K562 (cell line): ENCODE measurements around the gene ZNF77. TPM values are rescaled to one million over a fixed set of nuclear protein-coding genes. Genes with fewer than 3 reads are reported as not detected.

Source experiments
- ATAC-seq: fragments of 200-7000 bp; cut with Tn5 transposase; 3 replicates; pipeline ENCODE4 v1.9.1; 2020; ENCODE audit warnings: moderate library complexity
- BruUV-seq: library from RNA; stranded (reverse); fragments of 400-500 nt; replicated peaks from 2 replicates; lab custom pipeline; 2021; lab: Mats Ljungman, UMichigan
- CTCF ChIA-PET: fragments of 300-600 bp; formaldehyde crosslinking; extraction: SDS; loops from one replicate; lab custom pipeline; 2021; ENCODE audit warnings: low intra/inter-chr PET ratio; lab: Yijun Ruan, JAX
- POLR2A ChIA-PET: fragments of 300-600, 350-650 bp; sonication (Branson Sonifier 250); formaldehyde crosslinking; extraction: SDS; loops from one replicate; lab custom pipeline; 2021; ENCODE audit warnings: antibody characterized with exemption, inconsistent platforms; lab: Yijun Ruan, JAX
- DNase-seq, 4 experiments: peaks; one replicate each; pipeline versions ENCODE4 v3.0.0 to v3.0.0-alpha.2; 2011 to 2018; ENCODE audit warnings: low spot score in 3 of 4, mixed read lengths in 3 of 4; ENCODE audit errors: extremely low read depth in 1 of 4
- FAIRE-seq: peaks from 2 replicates; lab custom pipeline; 2011; peaks lifted over from hg19 to GRCh38; lab: Jason Lieb, UNC
- H2AFZ ChIP-seq: 2 replicates; pipeline ENCODE4 v1.6.0; 2011; ENCODE audit warnings: low read depth, low read length, control low read depth, inconsistent platforms
- H3K27ac ChIP-seq: fragments of 200-600 bp; 3 replicates; pipeline ENCODE4 v1.8.0; 2011; ENCODE audit warnings: low read depth, mild to moderate bottlenecking, control low read depth, inconsistent platforms, low read length, moderate library complexity, mixed read lengths; ENCODE audit errors: extremely low read depth
- H3K27me3 ChIP-seq, 2 experiments: fragments of 300-600 bp in 1 of 2; 2 replicates in 1 of 2; 3 replicates in 1 of 2; pipeline versions ENCODE4 v1.6.0 to v1.8.0; 2011; ENCODE audit warnings: inconsistent platforms in 2 of 2, low read length in 2 of 2, mild to moderate bottlenecking in 1 of 2, mixed read lengths in 1 of 2, moderate library complexity in 1 of 2; ENCODE audit not compliant: control insufficient read depth in 2 of 2, insufficient read depth in 2 of 2
- H3K36me3 ChIP-seq: fragments of 300-600 bp; 3 replicates; pipeline ENCODE4 v1.8.0; 2011; ENCODE audit warnings: mild to moderate bottlenecking, low read length, inconsistent platforms; ENCODE audit not compliant: control insufficient read depth, insufficient read depth
- H3K4me1 ChIP-seq, 2 experiments: fragments of 200-600 bp in 1 of 2; replicated peaks in 1 of 2; 2 replicates in 1 of 2; 3 replicates in 1 of 2; pipeline versions ENCODE4 v1.5.1 to v1.8.0; 2011; ENCODE audit warnings: inconsistent platforms in 2 of 2, low read length in 2 of 2, mild to moderate bottlenecking in 1 of 2, mixed read lengths in 1 of 2, moderate library complexity in 1 of 2; ENCODE audit not compliant: control insufficient read depth in 2 of 2, insufficient read depth in 2 of 2
- H3K4me2 ChIP-seq: 2 replicates; pipeline ENCODE4 v1.6.1; 2011; ENCODE audit warnings: low read length, control low read depth, inconsistent platforms, mixed read lengths; ENCODE audit not compliant: insufficient read depth
- H3K4me3 ChIP-seq: fragments of 200-600 bp; sonication (generic), shearing (Covaris generic); 2 replicates; pipeline ENCODE4 v1.5.1; 2016; ENCODE audit warnings: control low read depth, inconsistent platforms
- H3K79me2 ChIP-seq: fragments of 200-600 bp; 3 replicates; pipeline ENCODE4 v1.8.0; 2011; ENCODE audit warnings: low read length, inconsistent platforms; ENCODE audit not compliant: control insufficient read depth, insufficient read depth
- H3K9ac ChIP-seq, 2 experiments: 2 replicates each; pipeline versions ENCODE4 v1.6.0 to v1.6.1; 2011; ENCODE audit warnings: low read depth in 2 of 2, low read length in 2 of 2, control low read depth in 1 of 2, inconsistent platforms in 1 of 2, mild to moderate bottlenecking in 1 of 2, mixed read lengths in 1 of 2; ENCODE audit not compliant: insufficient read depth in 1 of 2
- H3K9me1 ChIP-seq: one replicate; pipeline ENCODE4 v1.6.0; 2011; ENCODE audit warnings: inconsistent platforms, mild to moderate bottlenecking, low read length, moderate library complexity; ENCODE audit not compliant: control insufficient read depth, insufficient read depth
- H3K9me3 ChIP-seq: replicated peaks from 2 replicates; pipeline ENCODE4 v1.5.1; 2011; ENCODE audit warnings: low read depth, low read length, inconsistent platforms; ENCODE audit not compliant: control insufficient read depth, insufficient read depth
- H4K20me1 ChIP-seq: replicated peaks from 2 replicates; pipeline ENCODE4 v1.6.1; 2011; ENCODE audit warnings: low read length, inconsistent platforms, mixed read lengths; ENCODE audit not compliant: control insufficient read depth, insufficient read depth
- DNMT1 ChIP-seq: fragments of 450-650 bp; IDR thresholded peaks from 2 replicates; pipeline ENCODE4 v1.6.1; 2016; ENCODE audit warnings: antibody characterized with exemption, mild to moderate bottlenecking
- ELF1 ChIP-seq: fragments of 200-800 bp; sonication (Bioruptor generic); IDR thresholded peaks from 2 replicates; pipeline ENCODE4 v1.6.1; 2016; ENCODE audit warnings: missing genetic modification characterization, missing compliant biosample characterization
- FOXJ2 ChIP-seq: fragments of 200-800 bp; sonication (Bioruptor generic); IDR thresholded peaks from 2 replicates; pipeline ENCODE4 v1.6.1; 2016; ENCODE audit warnings: missing genetic modification characterization, missing compliant biosample characterization
- KDM2B ChIP-seq: fragments of 250-450 bp; sonication (Bioruptor Pico); IDR thresholded peaks from 2 replicates; pipeline ENCODE4 v1.8.0; 2021; ENCODE audit warnings: mild to moderate bottlenecking, moderate library complexity
- MYNN ChIP-seq, 2 experiments: sonication (generic); formaldehyde crosslinking in 1 of 2; IDR thresholded peaks; 2 replicates each; pipeline versions ENCODE4 v1.5.0 to v1.6.1; 2016 to 2020; ENCODE audit warnings: antibody characterized with exemption in 1 of 2, missing genetic modification reagents in 1 of 2
- SMARCE1 ChIP-seq: fragments of 450-650 bp; IDR thresholded peaks from 2 replicates; pipeline ENCODE4 v1.7.1; 2016; ENCODE audit warnings: mild to moderate bottlenecking
- TAF1 ChIP-seq: IDR thresholded peaks from 2 replicates; pipeline ENCODE4 v1.6.1; 2011; ENCODE audit warnings: mild to moderate bottlenecking, low read length, moderate library complexity; ENCODE audit not compliant: insufficient read depth, control insufficient read depth, severe bottlenecking; ENCODE audit errors: extremely low read depth
- TEAD2 ChIP-seq: fragments of 450-650 bp; IDR thresholded peaks from 2 replicates; pipeline ENCODE4 v1.6.1; 2016; ENCODE audit warnings: missing genetic modification characterization, control low read depth, missing compliant biosample characterization
- ZEB2 ChIP-seq: fragments of 450-650 bp; IDR thresholded peaks from 2 replicates; pipeline ENCODE4 v1.6.1; 2016
- ZKSCAN3 ChIP-seq: fragments of 250-450 bp; sonication (Bioruptor Pico); IDR thresholded peaks from 2 replicates; pipeline ENCODE4 v1.4.0; 2020
- ZNF212 ChIP-seq: fragments of 450-650 bp; formaldehyde crosslinking; IDR thresholded peaks from 2 replicates; pipeline ENCODE4 v1.4.0; 2020; ENCODE audit warnings: mild to moderate bottlenecking
- ZNF785 ChIP-seq: fragments of 250-450 bp; sonication (Bioruptor Pico); IDR thresholded peaks from 2 replicates; pipeline ENCODE4 v1.4.0; 2020; ENCODE audit warnings: mild to moderate bottlenecking
- WGBS: fragments of 100-300 bp; shearing (Covaris generic); methylation state at CpG from one replicate; pipeline ENCODE4 v1.1.6; 2016; ENCODE audit warnings: low coverage, mixed read lengths; ENCODE audit not compliant: insufficient coverage; ENCODE audit errors: missing lambda C conversion rate; 5-methylcytosine and 5-hydroxymethylcytosine counted together
- in situ Hi-C: fragments of 300-500 bp; cut with MboI; formaldehyde crosslinking; loops from 4 replicates; pipeline ENCODE4 v1.15.0; 2018; ENCODE audit warnings: inconsistent platforms, mixed read lengths
- intact Hi-C: fragments of 100-400 bp; cut with micrococcal nuclease; formaldehyde crosslinking; loops from 2 replicates; pipeline ENCODE4 v1.14.2; 2022
- polyA plus RNA-seq, 8 experiments: library from polyadenylated mRNA; depleted of rRNA in 4 of 8; stranded (reverse) in 5 of 8; unstranded in 3 of 8; fragments of >200 nt; fragmentation: Nextera tagmentation in 2 of 8; fragmentation: Illumina TruSeq in 1 of 8; extraction: Ambion mirVana in 2 of 8; extraction: Trizol in 1 of 8; gene quantifications; 2 replicates each; pipeline versions ENCODE4 v1.2.1 to v1.2.3, GENCODE V29; 2011 to 2014; ENCODE audit warnings: inconsistent platforms in 1 of 8, missing spikeins in 1 of 8
- total RNA-seq, 7 experiments: library from RNA; depleted of rRNA in 6 of 7; stranded (reverse); fragments of >200 nt in 6 of 7; fragmentation: Illumina TruSeq in 2 of 7; extraction: Trizol in 2 of 7; gene quantifications; 2 replicates each; pipeline versions ENCODE4 v1.2.1 to v1.2.3, GENCODE V29; 2011 to 2021; ENCODE audit warnings: low replicate concordance in 1 of 7
- TF ChIP-seq, protein P1 (sequence below), 3 experiments: fragments of 200-800 bp in 1 of 3; fragments of 250-450 bp in 1 of 3; fragments of 450-650 bp in 1 of 3; sonication (Bioruptor Pico) in 1 of 3; sonication (Bioruptor generic) in 1 of 3; formaldehyde crosslinking in 1 of 3; IDR thresholded peaks; 2 replicates each; pipeline versions ENCODE4 v1.6.1 to v1.8.0; 2016 to 2022; ENCODE audit warnings: mild to moderate bottlenecking in 2 of 3, missing genetic modification characterization in 2 of 3, missing compliant biosample characterization in 1 of 3, moderate library complexity in 1 of 3
- TF ChIP-seq, protein P2 (sequence below), 2 experiments: fragments of 450-650 bp; IDR thresholded peaks; 2 replicates each; pipeline ENCODE4 v1.6.1; 2018; ENCODE audit warnings: mild to moderate bottlenecking in 2 of 2, low read depth in 1 of 2; ENCODE audit not compliant: partially characterized antibody in 2 of 2

Gene ZNF77
- total and polyA plus RNA-seq, 9 of the 15 experiments (the other 6 are each of a cell fraction or from before 2014, with no cell fraction given): 4.3 to 14.5 (median 7.7) TPM

DNA sequence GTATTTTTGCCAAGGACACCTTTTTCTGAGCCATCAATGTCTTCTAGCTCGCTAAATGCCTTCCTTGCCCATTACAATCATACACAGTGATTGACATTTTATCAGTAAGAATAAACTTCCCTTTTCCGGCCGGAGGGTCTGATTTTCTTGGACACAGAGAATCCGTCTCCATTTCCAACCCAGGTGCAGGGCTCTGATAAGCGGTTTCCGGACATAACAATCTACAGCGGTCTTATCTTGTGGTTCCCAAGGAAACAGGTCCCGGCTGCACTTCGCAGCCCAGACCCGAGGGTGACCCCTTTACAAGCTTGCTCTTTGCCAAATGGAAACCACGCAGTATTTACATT is 5.1 kb upstream of the ZNF77 start:
- H3K4me1 ChIP-seq: peaks cover 9 to 13% of the 10 kb centered on the region in 2 experiments
- in situ Hi-C loops: loop anchor here (5.0 to 10.0 kb wide), 2 partner anchors 207 to 355 kb away; no protein-coding TSS in a partner anchor
- no peaks in the 10 kb centered on the region for H3K79me2 ChIP-seq
- DNase-seq (peak; percentile 70 to 98 (median 84)), FAIRE-seq (no peak), ATAC-seq (peak; percentile 77)
- peak overlapping the region; percentile 76; the same call in 1 of the 2 replicates for H2AFZ ChIP-seq
- CTCF ChIA-PET: no interaction called here
- H3K4me3 ChIP-seq: peak overlapping the region; percentile 77
- H3K27ac ChIP-seq: peak overlapping the region; percentile 94
- H3K9me1 ChIP-seq: no peaks in the 10 kb centered on the region
- peaks cover 11% of the 10 kb centered on the region for H4K20me1 ChIP-seq
- POLR2A ChIA-PET: interaction anchor here (0.5 to 3.2 kb wide), 36 partner anchors 9 to 1596 kb away, joined by 3 to 21 read pairs (median 3); partner anchors contain the start of genes TLE5, TLE6, ZNF555 and ZNF57
- no peaks in the 10 kb centered on the region for H3K9me3 ChIP-seq
- H3K27me3 ChIP-seq: no peaks in the 10 kb centered on the region
- no peaks in the 10 kb centered on the region for H3K36me3 ChIP-seq
- intact Hi-C loops: loop anchor here (1.0 to 10.0 kb wide), 5 partner anchors 49 to 213 kb away; partner anchors contain the start of genes ZNF555 and ZNF57
- TSS peak; percentile 84 for BruUV-seq
- H3K9ac ChIP-seq: peak overlapping the region; percentile 91 to 92
- H3K4me2 ChIP-seq: peak overlapping the region; percentile 98
- under 1% methylated on average over 11 of the region's 11 CpGs for WGBS
- peak; percentile 75 for TF ChIP-seq MYNN (IDR thresholded peaks at IDR 0.05)
- no peak for TF ChIP-seq MYNN (CRISPR knock-in tag; IDR thresholded peaks at IDR 0.05)
- no peak for TF ChIP-seq DNMT1
- no peak for TF ChIP-seq ZNF785 (CRISPR knock-in tag)
- peak; percentile 95 for TF ChIP-seq FOXJ2 (tag)
- peak; percentile 89 for TF ChIP-seq ELF1
- TF ChIP-seq, protein P1, sequence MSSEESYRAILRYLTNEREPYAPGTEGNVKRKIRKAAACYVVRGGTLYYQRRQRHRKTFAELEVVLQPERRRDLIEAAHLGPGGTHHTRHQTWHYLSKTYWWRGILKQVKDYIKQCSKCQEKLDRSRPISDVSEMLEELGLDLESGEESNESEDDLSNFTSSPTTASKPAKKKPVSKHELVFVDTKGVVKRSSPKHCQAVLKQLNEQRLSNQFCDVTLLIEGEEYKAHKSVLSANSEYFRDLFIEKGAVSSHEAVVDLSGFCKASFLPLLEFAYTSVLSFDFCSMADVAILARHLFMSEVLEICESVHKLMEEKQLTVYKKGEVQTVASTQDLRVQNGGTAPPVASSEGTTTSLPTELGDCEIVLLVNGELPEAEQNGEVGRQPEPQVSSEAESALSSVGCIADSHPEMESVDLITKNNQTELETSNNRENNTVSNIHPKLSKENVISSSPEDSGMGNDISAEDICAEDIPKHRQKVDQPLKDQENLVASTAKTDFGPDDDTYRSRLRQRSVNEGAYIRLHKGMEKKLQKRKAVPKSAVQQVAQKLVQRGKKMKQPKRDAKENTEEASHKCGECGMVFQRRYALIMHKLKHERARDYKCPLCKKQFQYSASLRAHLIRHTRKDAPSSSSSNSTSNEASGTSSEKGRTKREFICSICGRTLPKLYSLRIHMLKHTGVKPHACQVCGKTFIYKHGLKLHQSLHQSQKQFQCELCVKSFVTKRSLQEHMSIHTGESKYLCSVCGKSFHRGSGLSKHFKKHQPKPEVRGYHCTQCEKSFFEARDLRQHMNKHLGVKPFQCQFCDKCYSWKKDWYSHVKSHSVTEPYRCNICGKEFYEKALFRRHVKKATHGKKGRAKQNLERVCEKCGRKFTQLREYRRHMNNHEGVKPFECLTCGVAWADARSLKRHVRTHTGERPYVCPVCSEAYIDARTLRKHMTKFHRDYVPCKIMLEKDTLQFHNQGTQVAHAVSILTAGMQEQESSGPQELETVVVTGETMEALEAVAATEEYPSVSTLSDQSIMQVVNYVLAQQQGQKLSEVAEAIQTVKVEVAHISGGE (CRISPR knock-in tag; IDR thresholded peaks at IDR 0.05): peak in 2 of 3 experiments; percentile 61 to 95; a peak in 3 of 6 replicates
- TF ChIP-seq KDM2B: no peak
- TF ChIP-seq ZEB2: peak; percentile 88
- TF ChIP-seq SMARCE1: peak; percentile 98
- peak; percentile 43; the same call in 1 of the 2 replicates for TF ChIP-seq TEAD2 (tag)
- no peak for TF ChIP-seq TAF1
- no peak for TF ChIP-seq ZKSCAN3 (CRISPR knock-in tag)
- TF ChIP-seq ZNF212: no peak
- TF ChIP-seq, protein P2, sequence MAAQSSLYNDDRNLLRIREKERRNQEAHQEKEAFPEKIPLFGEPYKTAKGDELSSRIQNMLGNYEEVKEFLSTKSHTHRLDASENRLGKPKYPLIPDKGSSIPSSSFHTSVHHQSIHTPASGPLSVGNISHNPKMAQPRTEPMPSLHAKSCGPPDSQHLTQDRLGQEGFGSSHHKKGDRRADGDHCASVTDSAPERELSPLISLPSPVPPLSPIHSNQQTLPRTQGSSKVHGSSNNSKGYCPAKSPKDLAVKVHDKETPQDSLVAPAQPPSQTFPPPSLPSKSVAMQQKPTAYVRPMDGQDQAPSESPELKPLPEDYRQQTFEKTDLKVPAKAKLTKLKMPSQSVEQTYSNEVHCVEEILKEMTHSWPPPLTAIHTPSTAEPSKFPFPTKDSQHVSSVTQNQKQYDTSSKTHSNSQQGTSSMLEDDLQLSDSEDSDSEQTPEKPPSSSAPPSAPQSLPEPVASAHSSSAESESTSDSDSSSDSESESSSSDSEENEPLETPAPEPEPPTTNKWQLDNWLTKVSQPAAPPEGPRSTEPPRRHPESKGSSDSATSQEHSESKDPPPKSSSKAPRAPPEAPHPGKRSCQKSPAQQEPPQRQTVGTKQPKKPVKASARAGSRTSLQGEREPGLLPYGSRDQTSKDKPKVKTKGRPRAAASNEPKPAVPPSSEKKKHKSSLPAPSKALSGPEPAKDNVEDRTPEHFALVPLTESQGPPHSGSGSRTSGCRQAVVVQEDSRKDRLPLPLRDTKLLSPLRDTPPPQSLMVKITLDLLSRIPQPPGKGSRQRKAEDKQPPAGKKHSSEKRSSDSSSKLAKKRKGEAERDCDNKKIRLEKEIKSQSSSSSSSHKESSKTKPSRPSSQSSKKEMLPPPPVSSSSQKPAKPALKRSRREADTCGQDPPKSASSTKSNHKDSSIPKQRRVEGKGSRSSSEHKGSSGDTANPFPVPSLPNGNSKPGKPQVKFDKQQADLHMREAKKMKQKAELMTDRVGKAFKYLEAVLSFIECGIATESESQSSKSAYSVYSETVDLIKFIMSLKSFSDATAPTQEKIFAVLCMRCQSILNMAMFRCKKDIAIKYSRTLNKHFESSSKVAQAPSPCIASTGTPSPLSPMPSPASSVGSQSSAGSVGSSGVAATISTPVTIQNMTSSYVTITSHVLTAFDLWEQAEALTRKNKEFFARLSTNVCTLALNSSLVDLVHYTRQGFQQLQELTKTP (IDR thresholded peaks at IDR 0.05; ENCODE audit: low read depth in 1 of 2, partially characterized antibody in 2 of 2): peak in 1 of 2 experiments; percentile 89
